Lower lobe of right lung (tissue), 2 donors: Measurements from ENCODE around the gene ANKRD44. TPM values are rescaled to one million over a fixed set of nuclear protein-coding genes. Genes with fewer than 3 reads are reported as not detected.

Experiments
- ATAC-seq, 2 donors: fragments of 200-7000 bp; cut with Tn5 transposase; one replicate each; pipeline ENCODE4 v1.9.1; 2020 to 2022; ENCODE audit warnings: mild to moderate bottlenecking in 2 of 2, moderate library complexity in 2 of 2
- DNase-seq: peaks from one replicate; pipeline ENCODE4 v3.0.0-alpha.2; 2020
- H3K27ac ChIP-seq: fragments of 200-600 bp; one replicate; pipeline ENCODE4 v1.8.0; 2022
- H3K27me3 ChIP-seq: fragments of 200-600 bp; one replicate; pipeline ENCODE4 v1.8.0; 2022; ENCODE audit warnings: low read depth
- H3K36me3 ChIP-seq: fragments of 200-600 bp; one replicate; pipeline ENCODE4 v1.8.0; 2022; ENCODE audit warnings: mild to moderate bottlenecking
- H3K4me1 ChIP-seq: fragments of 200-600 bp; one replicate; pipeline ENCODE4 v1.8.0; 2022
- H3K4me3 ChIP-seq: fragments of 200-600 bp; one replicate; pipeline ENCODE4 v1.8.0; 2022; ENCODE audit warnings: mild to moderate bottlenecking
- H3K9me3 ChIP-seq: fragments of 200-600 bp; one replicate; pipeline ENCODE4 v1.8.0; 2022
- intact Hi-C: fragments of 100-400 bp; cut with DNase I; formaldehyde crosslinking; loops from one replicate; pipeline ENCODE4 v1.11.0; 2022
- total RNA-seq: library from RNA; stranded (reverse); fragmentation: NEBNext Ultra II Directional; extraction: Animal tissue kit (Norgen Biotek cat#: 25700); gene quantifications from one replicate; pipeline ENCODE4 v1.2.1, GENCODE V29; 2021
- TF ChIP-seq, protein P1 (sequence below): fragments of 200-600 bp; IDR thresholded peaks from one replicate; pipeline ENCODE4 v1.8.0; 2022; ENCODE audit warnings: antibody characterized with exemption, mild to moderate bottlenecking
- donor health status: DM: no; HTN: yes; CAD: no; lungs with severe emphysema.

The ANKRD44 gene
- total RNA-seq, 1 donor from 2014 or later, result 58.7 TPM

DNA sequence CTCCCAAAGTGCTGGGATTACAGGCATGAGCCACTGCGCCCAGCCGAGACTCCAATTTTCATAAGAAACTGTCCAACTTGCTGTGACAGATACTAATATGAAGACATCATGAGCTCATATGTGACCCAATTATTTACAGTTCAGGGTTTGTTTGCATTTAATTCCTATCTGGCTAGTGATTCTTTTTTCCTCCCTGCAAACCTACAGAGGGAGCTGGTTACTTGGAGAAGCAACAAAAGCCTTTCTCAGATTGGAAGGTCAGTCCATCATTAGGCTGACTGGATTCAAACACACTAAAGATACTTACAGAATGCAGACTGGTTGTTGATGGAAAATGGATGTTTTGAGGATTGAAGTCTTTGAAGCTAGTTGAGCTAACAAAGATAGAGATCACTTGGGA is 176.4 kb downstream of the ANKRD44 start:
- peaks cover 16% of the 10 kb centered on the region for H3K4me1 ChIP-seq
- ATAC-seq, result no peak
- intact Hi-C loops, result no loop called here
- TF ChIP-seq, protein P1, sequence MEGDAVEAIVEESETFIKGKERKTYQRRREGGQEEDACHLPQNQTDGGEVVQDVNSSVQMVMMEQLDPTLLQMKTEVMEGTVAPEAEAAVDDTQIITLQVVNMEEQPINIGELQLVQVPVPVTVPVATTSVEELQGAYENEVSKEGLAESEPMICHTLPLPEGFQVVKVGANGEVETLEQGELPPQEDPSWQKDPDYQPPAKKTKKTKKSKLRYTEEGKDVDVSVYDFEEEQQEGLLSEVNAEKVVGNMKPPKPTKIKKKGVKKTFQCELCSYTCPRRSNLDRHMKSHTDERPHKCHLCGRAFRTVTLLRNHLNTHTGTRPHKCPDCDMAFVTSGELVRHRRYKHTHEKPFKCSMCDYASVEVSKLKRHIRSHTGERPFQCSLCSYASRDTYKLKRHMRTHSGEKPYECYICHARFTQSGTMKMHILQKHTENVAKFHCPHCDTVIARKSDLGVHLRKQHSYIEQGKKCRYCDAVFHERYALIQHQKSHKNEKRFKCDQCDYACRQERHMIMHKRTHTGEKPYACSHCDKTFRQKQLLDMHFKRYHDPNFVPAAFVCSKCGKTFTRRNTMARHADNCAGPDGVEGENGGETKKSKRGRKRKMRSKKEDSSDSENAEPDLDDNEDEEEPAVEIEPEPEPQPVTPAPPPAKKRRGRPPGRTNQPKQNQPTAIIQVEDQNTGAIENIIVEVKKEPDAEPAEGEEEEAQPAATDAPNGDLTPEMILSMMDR, result no peak
- H3K27me3 ChIP-seq, result no peaks in the 10 kb centered on the region
- no peaks in the 10 kb centered on the region for H3K36me3 ChIP-seq
- no peaks in the 10 kb centered on the region for H3K9me3 ChIP-seq
- no peak overlapping the region for H3K27ac ChIP-seq
- H3K4me3 ChIP-seq, result no peak overlapping the region
- no peak for DNase-seq

- Histone ChIP-seq H3K9me3 (no peaks in the 10 kb centered on the region), H3K27me3 (no peaks in the 10 kb centered on the region), H3K27ac (no peak overlapping the region), H3K4me3 (no peak overlapping the region), H3K4me1 (no peaks in the 10 kb centered on the region), H3K36me3 (no peaks in the 10 kb centered on the region)
- DNase-seq (no peak), ATAC-seq (no peak)
- TF ChIP-seq, protein P1, result no peak
- intact Hi-C loops, result no loop called here
These were observed 179.1 kb downstream of the ANKRD44 start for GRCh38 chr2:197131558-197131855.

DNA sequence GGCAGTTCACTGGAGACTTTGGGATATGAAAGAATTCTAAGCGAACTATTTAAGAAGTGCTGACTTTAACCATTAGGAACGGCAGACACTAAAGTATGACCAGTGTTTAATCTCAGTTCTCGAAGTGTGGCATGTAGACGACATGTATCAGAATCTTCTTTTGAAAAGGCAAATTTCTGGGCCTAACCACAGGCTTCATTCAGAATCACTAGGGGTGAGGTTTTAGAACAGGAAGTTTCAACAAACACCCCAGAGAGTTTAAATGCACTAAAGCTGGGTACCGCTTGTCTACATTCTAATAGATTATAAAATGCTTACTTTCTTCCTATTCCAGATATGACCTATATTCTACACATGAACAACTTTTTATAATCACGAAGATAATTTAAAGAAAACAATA is 180.3 kb downstream of the ANKRD44 start:
- peaks cover 7% of the 10 kb centered on the region for H3K36me3 ChIP-seq
- DNase-seq (no peak), ATAC-seq (no peak)
- H3K4me1 ChIP-seq, result no peaks in the 10 kb centered on the region
- TF ChIP-seq, protein P1, result no peak
- no peak overlapping the region for H3K4me3 ChIP-seq
- H3K27me3 ChIP-seq, result no peaks in the 10 kb centered on the region
- H3K9me3 ChIP-seq, result no peaks in the 10 kb centered on the region
- H3K27ac ChIP-seq, result peak overlapping the region; percentile 25
- intact Hi-C loops, result no loop called here

- no peaks in the 10 kb centered on the region for H3K4me1 ChIP-seq
- no peak for ATAC-seq
- no peak overlapping the region for H3K27ac ChIP-seq
- no peak overlapping the region for H3K4me3 ChIP-seq
- TF ChIP-seq, protein P1, result no peak
- intact Hi-C loops, result no loop called here
- DNase-seq, result no peak
- no peaks in the 10 kb centered on the region for H3K27me3 ChIP-seq
- H3K9me3 ChIP-seq, result no peaks in the 10 kb centered on the region
- peaks cover 16% of the 10 kb centered on the region for H3K36me3 ChIP-seq
These were observed 181.7 kb downstream of the ANKRD44 start for GRCh38 chr2:197128897-197129296.

DNA sequence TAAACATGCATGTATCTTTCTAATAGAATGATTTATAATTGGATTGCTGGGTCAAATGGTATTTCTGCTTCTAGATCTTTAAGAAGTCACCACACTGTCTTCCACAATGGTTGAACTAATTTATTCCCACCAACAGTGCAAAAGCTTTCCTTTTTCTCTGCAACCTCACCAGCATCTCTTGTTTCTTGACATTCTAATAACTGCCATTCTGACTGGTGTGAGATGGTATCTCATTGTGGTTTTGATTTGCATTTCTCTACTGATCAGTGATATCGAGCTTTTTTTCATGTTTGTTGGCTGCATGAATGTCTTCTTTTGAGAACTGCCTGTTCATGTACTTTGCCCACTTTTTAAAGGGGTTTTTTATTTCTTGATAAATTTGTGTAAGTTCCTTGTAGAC is 182.5 kb downstream of the ANKRD44 start:
- H3K9me3 ChIP-seq, result no peaks in the 10 kb centered on the region
- H3K36me3 ChIP-seq, result peaks cover 16% of the 10 kb centered on the region
- no peak overlapping the region for H3K4me3 ChIP-seq
- intact Hi-C loops, result no loop called here
- ATAC-seq (no peak), DNase-seq (no peak)
- no peak overlapping the region for H3K27ac ChIP-seq
- no peaks in the 10 kb centered on the region for H3K27me3 ChIP-seq
- TF ChIP-seq, protein P1, result no peak
- no peaks in the 10 kb centered on the region for H3K4me1 ChIP-seq
